ENCODE data around the gene ATP5IF1. TPM values are rescaled to one million over a fixed set of nuclear protein-coding genes. Genes with fewer than 3 reads are reported as not detected.
A peak's percentile ranks its signal among the peaks of the same experiment; 100 is the strongest.

ATP5IF1 gene
- total RNA-seq, 2 donors from 2014 or later = 90.2 to 133 TPM

GRCh38 chr1:28249866-28250295, 14.0 kb downstream of the ATP5IF1 start:
- ATAC-seq (ENCODE audit: insufficient number of reproducible peaks, low FRiP score, low read depth) (no peak), DNase-seq (ENCODE audit: low spot score) (no peak)
- H3K4me1 ChIP-seq (ENCODE audit: control insufficient read depth in 1 of 2, low read depth in 2 of 2) = peaks cover 29 to 30% of the 10 kb centered on the region in 2 donors
- no peak overlapping the region for H3K27ac ChIP-seq
- no peaks in the 10 kb centered on the region for H3K27me3 ChIP-seq (replicated peaks; ENCODE audit: insufficient read depth)
- TF ChIP-seq CTCF (IDR thresholded peaks at IDR 0.05) = no peak
- H3K9me3 ChIP-seq = no peaks in the 10 kb centered on the region
- no peak overlapping the region for H3K4me3 ChIP-seq
- no peaks in the 10 kb centered on the region for H3K36me3 ChIP-seq

GRCh38 chr1:28256197-28256827, 20.4 kb downstream of the ATP5IF1 start:
- H3K9me3 ChIP-seq = no peaks in the 10 kb centered on the region

GRCh38 chr1:28257736-28258135, 21.8 kb downstream of the ATP5IF1 start:
- no peak overlapping the region for H3K4me3 ChIP-seq
- H3K36me3 ChIP-seq = no peaks in the 10 kb centered on the region

More at GRCh38 chr1:28256197-28256827, 20.4 kb downstream of the ATP5IF1 start:
- no peak overlapping the region for H3K27ac ChIP-seq
- ATAC-seq (ENCODE audit: insufficient number of reproducible peaks, low FRiP score, low read depth) (no peak), DNase-seq (ENCODE audit: low spot score) (no peak)
- no peaks in the 10 kb centered on the region for H3K27me3 ChIP-seq (replicated peaks; ENCODE audit: insufficient read depth)
- H3K36me3 ChIP-seq = no peaks in the 10 kb centered on the region
- H3K4me1 ChIP-seq (ENCODE audit: control insufficient read depth in 1 of 2, low read depth in 2 of 2) = peaks cover 6 to 14% of the 10 kb centered on the region in 2 donors
- TF ChIP-seq CTCF (IDR thresholded peaks at IDR 0.05) = no peak
- H3K4me3 ChIP-seq = no peak overlapping the region

GRCh38 chr1:28258628-28259251, 22.8 kb downstream of the ATP5IF1 start:
- H3K4me1 ChIP-seq (ENCODE audit: control insufficient read depth in 1 of 2, low read depth in 2 of 2) = peaks cover 8 to 26% of the 10 kb centered on the region in 2 donors
- ATAC-seq (ENCODE audit: insufficient number of reproducible peaks, low FRiP score, low read depth) = no peak
- H3K4me3 ChIP-seq = peak overlapping the region; percentile 88
- no peaks in the 10 kb centered on the region for H3K36me3 ChIP-seq
- TF ChIP-seq CTCF (IDR thresholded peaks at IDR 0.05) = no peak
- H3K27me3 ChIP-seq (replicated peaks; ENCODE audit: insufficient read depth) = no peaks in the 10 kb centered on the region
- H3K27ac ChIP-seq = peak overlapping the region; percentile 26 to 42
- no peaks in the 10 kb centered on the region for H3K9me3 ChIP-seq
- DNase-seq (ENCODE audit: low spot score) = no peak

More at GRCh38 chr1:28257736-28258135, 21.8 kb downstream of the ATP5IF1 start:
- TF ChIP-seq CTCF (IDR thresholded peaks at IDR 0.05) = no peak
- Histone ChIP-seq H3K27ac (no peak overlapping the region), H3K9me3 (no peaks in the 10 kb centered on the region), H3K27me3 (replicated peaks; ENCODE audit: insufficient read depth) (no peaks in the 10 kb centered on the region), H3K4me1 (ENCODE audit: control insufficient read depth in 1 of 2, low read depth in 2 of 2) (peaks cover 8 to 24% of the 10 kb centered on the region in 2 donors)
- ATAC-seq (ENCODE audit: insufficient number of reproducible peaks, low FRiP score, low read depth) (no peak), DNase-seq (ENCODE audit: low spot score) (no peak)

GRCh38 chr1:28259252-28259933, 23.5 kb downstream of the ATP5IF1 start, which contains the start of gene SESN2:
SESN2 (plus strand) TSS chr1:28259518; CDS start chr1:28259848, 330 bp downstream.
- DNase-seq (ENCODE audit: low spot score) (peak; percentile 95), ATAC-seq (ENCODE audit: insufficient number of reproducible peaks, low FRiP score, low read depth) (peak; percentile 95)
- H3K4me3 ChIP-seq = peak within 1 kb of the TSS; percentile 88
- H3K9me3 ChIP-seq = no peaks in the 10 kb centered on the region
- peaks cover 8 to 31% of the 10 kb centered on the region in 2 donors for H3K4me1 ChIP-seq (ENCODE audit: control insufficient read depth in 1 of 2, low read depth in 2 of 2)
- peak within 1 kb of the TSS; percentile 79 to 83 for H3K27ac ChIP-seq
- TF ChIP-seq CTCF (IDR thresholded peaks at IDR 0.05) = no peak
- no peaks in the 10 kb centered on the region for H3K36me3 ChIP-seq
- H3K27me3 ChIP-seq (replicated peaks; ENCODE audit: insufficient read depth) = no peaks in the 10 kb centered on the region
